CD4-positive, alpha-beta memory T cell (primary cell): Measurements from ENCODE around the gene CLIC5. TPM values are rescaled to one million over a fixed set of nuclear protein-coding genes. Genes with fewer than 3 reads are reported as not detected.

Source experiments
- CTCF ChIA-PET: fragments of 350-600 bp; sonication (Branson Sonifier 250); formaldehyde crosslinking; loops from one replicate; lab custom pipeline; 2021; ENCODE audit warnings: inconsistent platforms; ENCODE audit not compliant: partially characterized antibody; lab: Charles Lee
- POLR2A ChIA-PET: fragments of 350-600 bp; sonication (Branson Sonifier 250); formaldehyde crosslinking; loops from one replicate; lab custom pipeline; 2021; ENCODE audit not compliant: partially characterized antibody; lab: Charles Lee
- DNase-seq, 5 donors: peaks; one replicate each; pipeline versions ENCODE4 v3.0.0 to v3.0.0-alpha.2; 2020 to 2022; ENCODE audit warnings: mixed read lengths in 1 of 5
- H3K27ac ChIP-seq: one replicate; pipeline ENCODE4 v1.7.0; 2013; ENCODE audit warnings: low read depth, low read length
- H3K27me3 ChIP-seq: 2 replicates; pipeline ENCODE4 v1.7.0; 2013; ENCODE audit warnings: mild to moderate bottlenecking, low read length, moderate library complexity; ENCODE audit not compliant: insufficient read depth
- H3K36me3 ChIP-seq: 2 replicates; pipeline ENCODE4 v1.7.0; 2013; ENCODE audit warnings: mild to moderate bottlenecking, low read length, moderate library complexity; ENCODE audit not compliant: insufficient read depth
- H3K4me1 ChIP-seq: 2 replicates; pipeline ENCODE4 v1.7.0; 2013; ENCODE audit warnings: mild to moderate bottlenecking, low read length, moderate library complexity; ENCODE audit not compliant: insufficient read depth
- H3K4me3 ChIP-seq, 2 donors: one replicate each; pipeline ENCODE4 v1.7.0; 2013; ENCODE audit warnings: low read length in 2 of 2, mild to moderate bottlenecking in 1 of 2
- H3K9me3 ChIP-seq, 2 donors: one replicate each; pipeline ENCODE4 v1.7.0; 2013; ENCODE audit warnings: low read length in 2 of 2, control low read depth in 1 of 2; ENCODE audit not compliant: control insufficient read depth in 1 of 2
- H3K27ac Mint-ChIP-seq, 7 donors: one replicate each; pipeline ENCODE4 v1.8.0; 2020 to 2021; ENCODE audit warnings: mixed read lengths in 7 of 7, mild to moderate bottlenecking in 6 of 7, inconsistent platforms in 3 of 7, moderate library complexity in 3 of 7
- H3K27me3 Mint-ChIP-seq, 2 donors: one replicate each; pipeline ENCODE4 v1.8.0; 2020 to 2021; ENCODE audit warnings: mixed read lengths in 2 of 2
- H3K36me3 Mint-ChIP-seq, 2 donors: one replicate each; pipeline ENCODE4 v1.8.0; 2020 to 2021; ENCODE audit warnings: mixed read lengths in 2 of 2, inconsistent platforms in 1 of 2, mild to moderate bottlenecking in 1 of 2
- H3K4me1 Mint-ChIP-seq, 4 donors: one replicate each; pipeline ENCODE4 v1.8.0; 2020 to 2021; ENCODE audit warnings: mixed read lengths in 4 of 4, mild to moderate bottlenecking in 1 of 4
- H3K4me3 Mint-ChIP-seq, 8 donors: one replicate each; pipeline ENCODE4 v1.8.0; 2020 to 2021; ENCODE audit warnings: mixed read lengths in 8 of 8, mild to moderate bottlenecking in 7 of 8, moderate library complexity in 6 of 8, inconsistent platforms in 3 of 8
- H3K9me3 Mint-ChIP-seq, 8 donors: one replicate each; pipeline ENCODE4 v1.8.0; 2020 to 2021; ENCODE audit warnings: mixed read lengths in 8 of 8, mild to moderate bottlenecking in 5 of 8, inconsistent platforms in 3 of 8, moderate library complexity in 1 of 8
- intact Hi-C: fragments of 100-400 bp; cut with micrococcal nuclease; formaldehyde crosslinking; loops from one replicate; pipeline ENCODE4 v1.15.1; 2023
- polyA plus RNA-seq, 2 donors: library from polyadenylated mRNA; unstranded; fragments of 300-500 nt; fragmentation: Illumina TruSeq; gene quantifications; one replicate each; pipeline ENCODE4 v1.2.3, GENCODE V29; 2021
- total RNA-seq, 2 experiments: library from RNA; stranded (reverse); gene quantifications; one replicate each; pipeline ENCODE4 v1.2.3, GENCODE V29; 2021

CLIC5 gene
- total and polyA plus RNA-seq, 4 experiments from 2014 or later, result 3.4 to 18.4 (median 12.4) TPM

DNA sequence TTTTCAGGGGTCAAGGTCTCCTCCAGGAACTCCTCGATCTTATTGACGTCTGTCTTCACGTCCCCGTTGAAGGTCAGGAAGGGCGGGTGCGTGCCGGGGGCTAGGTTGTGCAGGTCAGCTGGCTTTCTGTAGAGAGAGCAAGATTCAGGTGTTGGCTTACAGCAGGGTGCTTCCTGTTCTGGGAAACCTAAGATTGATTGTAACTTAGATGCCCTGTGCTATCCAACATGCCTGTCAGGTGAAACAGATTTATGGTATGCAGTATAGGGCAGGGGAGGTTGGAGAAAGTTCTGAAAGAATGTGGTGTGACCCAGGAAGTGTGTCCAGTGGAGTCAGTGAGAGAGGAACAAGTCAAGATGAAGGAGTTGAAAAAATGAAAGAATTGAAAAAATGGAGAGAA is 66.4 kb downstream of the CLIC5 start:
- Histone ChIP-seq H3K4me1 (no peaks in the 10 kb centered on the region), H3K36me3 (peaks cover 6% of the 10 kb centered on the region), H3K27ac (no peak overlapping the region), H3K9me3 (no peaks in the 10 kb centered on the region), H3K4me3 (no peak overlapping the region), H3K27me3 (no peaks in the 10 kb centered on the region)
- DNase-seq, result no peak
- Mint-ChIP-seq H3K4me3 (no peak overlapping the region), H3K27me3 (no peaks in the 10 kb centered on the region), H3K9me3 (no peaks in the 10 kb centered on the region), H3K27ac (peak overlapping the region in 1 of 7 donors; percentile 19), H3K4me1 (peaks cover 0 to 2% (median 0%) of the 10 kb centered on the region in 4 donors), H3K36me3 (peaks cover 64 to 66% of the 10 kb centered on the region in 2 donors)
- CTCF ChIA-PET, result interaction anchor here (1.7 kb wide), 1 partner anchor 19 kb away, joined by 4 read pairs; no protein-coding TSS in a partner anchor
- intact Hi-C loops, result loop anchor here (5.0 kb wide), 1 partner anchor 63 kb away; no protein-coding TSS in a partner anchor
- POLR2A ChIA-PET, result no interaction called here

DNA sequence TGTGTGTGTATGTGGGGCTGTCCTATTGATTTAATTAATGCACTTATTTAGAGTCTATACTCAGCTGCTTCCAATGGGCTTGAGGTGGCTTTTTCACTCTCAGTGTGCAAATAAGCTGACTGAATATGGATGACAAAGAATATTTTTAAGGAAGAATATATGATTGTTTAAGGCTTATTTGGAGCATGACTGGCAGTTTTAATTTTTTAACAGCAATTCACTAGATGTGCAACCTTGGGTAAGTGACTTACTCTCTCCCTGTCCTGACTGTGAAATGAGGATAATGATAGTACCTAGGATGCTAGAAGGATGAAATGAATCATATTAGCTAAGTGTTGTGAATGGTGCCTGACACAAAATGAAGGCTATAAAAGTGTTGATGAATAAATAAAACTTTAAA is 67.9 kb downstream of the CLIC5 start:
- H3K36me3 ChIP-seq, result peaks cover 6% of the 10 kb centered on the region
- Mint-ChIP-seq H3K27ac (no peak overlapping the region), H3K9me3 (no peaks in the 10 kb centered on the region), H3K27me3 (no peaks in the 10 kb centered on the region), H3K36me3 (peaks cover 57 to 61% of the 10 kb centered on the region in 2 donors), H3K4me1 (peaks cover 0 to 1% (median under 1%) of the 10 kb centered on the region in 4 donors), H3K4me3 (no peak overlapping the region)
- H3K9me3 ChIP-seq, result no peaks in the 10 kb centered on the region
- intact Hi-C loops, result loop anchor here (5.0 kb wide), 1 partner anchor 64 kb away; no protein-coding TSS in a partner anchor
- no peak overlapping the region for H3K27ac ChIP-seq
- ChIA-PET POLR2A (no interaction called here), CTCF (no interaction called here)
- DNase-seq, result no peak
- no peaks in the 10 kb centered on the region for H3K27me3 ChIP-seq
- no peaks in the 10 kb centered on the region for H3K4me1 ChIP-seq
- H3K4me3 ChIP-seq, result no peak overlapping the region

DNA sequence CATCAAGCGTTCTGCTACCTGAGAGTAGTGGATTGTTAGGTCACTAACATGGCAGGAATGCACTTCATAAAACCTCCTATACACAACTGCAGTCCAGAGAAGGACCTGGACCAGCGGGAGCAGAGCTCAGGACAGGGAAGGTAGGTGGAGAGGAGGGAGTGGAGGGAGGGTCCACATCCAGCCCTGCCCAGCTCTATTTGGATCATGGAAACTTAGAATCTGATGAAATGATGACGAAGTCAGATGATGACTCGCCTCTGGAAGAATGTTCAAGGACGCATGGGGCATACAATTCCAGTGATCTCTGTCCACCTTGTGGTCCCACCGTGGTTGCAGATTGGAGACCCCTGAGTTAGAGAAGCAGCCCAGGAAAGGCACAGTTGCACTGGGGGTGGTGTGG is 68.8 kb downstream of the CLIC5 start:
- H3K27ac Mint-ChIP-seq, result no peak overlapping the region
- peaks cover 0 to 1% (median under 1%) of the 10 kb centered on the region in 4 donors for H3K4me1 Mint-ChIP-seq
- H3K4me3 ChIP-seq, result no peak overlapping the region
- H3K27me3 ChIP-seq, result no peaks in the 10 kb centered on the region
- CTCF ChIA-PET, result interaction anchor here (2.1 kb wide), 1 partner anchor 16 kb away, joined by 7 read pairs; no protein-coding TSS in a partner anchor
- no peaks in the 10 kb centered on the region for H3K9me3 Mint-ChIP-seq
- H3K4me3 Mint-ChIP-seq, result no peak overlapping the region
- H3K36me3 Mint-ChIP-seq, result peaks cover 48 to 52% of the 10 kb centered on the region in 2 donors
- no peaks in the 10 kb centered on the region for H3K27me3 Mint-ChIP-seq
- no peaks in the 10 kb centered on the region for H3K9me3 ChIP-seq
- no peaks in the 10 kb centered on the region for H3K4me1 ChIP-seq
- intact Hi-C loops, result loop anchor here (5.0 kb wide), 1 partner anchor 65 kb away; no protein-coding TSS in a partner anchor
- no peak overlapping the region for H3K27ac ChIP-seq
- DNase-seq, result no peak
- POLR2A ChIA-PET, result no interaction called here
- H3K36me3 ChIP-seq, result peaks cover 6% of the 10 kb centered on the region

DNA sequence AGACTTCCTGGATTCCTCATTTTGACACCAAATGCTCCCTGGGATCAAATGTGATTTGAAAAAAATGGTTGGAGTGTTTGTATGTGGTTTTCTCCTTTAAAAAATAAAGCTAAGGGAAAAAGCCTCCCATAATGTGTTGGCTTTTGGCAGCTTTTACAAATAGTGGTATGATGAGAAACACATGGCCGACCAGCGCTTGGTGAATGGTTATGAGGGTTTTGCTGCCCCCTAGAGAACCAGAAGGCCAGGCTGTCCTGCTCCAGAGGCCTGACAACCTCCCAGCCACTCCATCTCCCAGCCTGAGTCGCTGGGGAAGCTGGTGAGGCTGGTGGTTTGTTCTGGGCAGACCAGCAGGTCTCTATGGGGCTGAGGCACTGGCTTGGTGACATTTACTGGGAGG is 69.3 kb downstream of the CLIC5 start:
- intact Hi-C loops, result loop anchor here (5.0 kb wide), 1 partner anchor 66 kb away; no protein-coding TSS in a partner anchor
- peaks cover 43 to 55% of the 10 kb centered on the region in 2 donors for H3K36me3 Mint-ChIP-seq
- no peak overlapping the region for H3K4me3 ChIP-seq
- H3K27ac ChIP-seq, result no peak overlapping the region
- ChIA-PET CTCF (interaction anchor here (2.1 kb wide), 1 partner anchor 16 kb away, joined by 7 read pairs; no protein-coding TSS in a partner anchor), POLR2A (no interaction called here)
- H3K27me3 ChIP-seq, result no peaks in the 10 kb centered on the region
- no peaks in the 10 kb centered on the region for H3K9me3 Mint-ChIP-seq
- no peaks in the 10 kb centered on the region for H3K9me3 ChIP-seq
- H3K4me3 Mint-ChIP-seq, result no peak overlapping the region
- peaks cover 0 to 1% (median under 1%) of the 10 kb centered on the region in 4 donors for H3K4me1 Mint-ChIP-seq
- H3K27me3 Mint-ChIP-seq, result no peaks in the 10 kb centered on the region
- peaks cover 6% of the 10 kb centered on the region for H3K36me3 ChIP-seq
- H3K4me1 ChIP-seq, result no peaks in the 10 kb centered on the region
- H3K27ac Mint-ChIP-seq, result no peak overlapping the region
- DNase-seq, result no peak

DNA sequence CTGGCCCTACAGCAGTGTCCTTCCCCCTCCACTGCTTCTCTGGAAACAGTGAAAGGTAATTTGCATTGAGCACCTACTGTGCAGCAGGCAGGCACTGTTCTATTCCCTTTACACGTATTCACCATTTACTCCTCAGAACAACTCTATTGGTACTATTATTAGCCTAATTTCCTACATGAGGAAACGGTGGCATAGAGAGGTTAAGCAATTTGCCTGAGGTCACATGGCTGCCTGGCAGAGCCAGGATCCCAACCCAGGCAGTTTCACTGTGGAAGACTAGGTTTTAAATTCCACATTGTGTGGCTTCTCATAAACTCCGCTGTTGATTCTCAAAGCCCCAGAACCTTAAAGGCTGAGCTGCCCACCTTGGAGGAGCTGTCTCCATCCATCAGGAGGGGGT is 72.7 kb downstream of the CLIC5 start:
- ChIA-PET CTCF (no interaction called here), POLR2A (no interaction called here)
- DNase-seq, result no peak
- intact Hi-C loops, result no loop called here
- peaks cover 2% of the 10 kb centered on the region for H3K36me3 ChIP-seq
- H3K36me3 Mint-ChIP-seq, result peaks cover 37 to 59% of the 10 kb centered on the region in 2 donors
- no peaks in the 10 kb centered on the region for H3K9me3 Mint-ChIP-seq
- no peaks in the 10 kb centered on the region for H3K27me3 ChIP-seq
- H3K4me1 ChIP-seq, result no peaks in the 10 kb centered on the region
- H3K27ac Mint-ChIP-seq, result peak overlapping the region in 1 of 7 donors; percentile 20
- no peak overlapping the region for H3K4me3 ChIP-seq
- no peak overlapping the region for H3K4me3 Mint-ChIP-seq
- peaks cover 0 to 1% (median 0%) of the 10 kb centered on the region in 4 donors for H3K4me1 Mint-ChIP-seq
- H3K27ac ChIP-seq, result no peak overlapping the region
- no peaks in the 10 kb centered on the region for H3K9me3 ChIP-seq
- no peaks in the 10 kb centered on the region for H3K27me3 Mint-ChIP-seq

DNA sequence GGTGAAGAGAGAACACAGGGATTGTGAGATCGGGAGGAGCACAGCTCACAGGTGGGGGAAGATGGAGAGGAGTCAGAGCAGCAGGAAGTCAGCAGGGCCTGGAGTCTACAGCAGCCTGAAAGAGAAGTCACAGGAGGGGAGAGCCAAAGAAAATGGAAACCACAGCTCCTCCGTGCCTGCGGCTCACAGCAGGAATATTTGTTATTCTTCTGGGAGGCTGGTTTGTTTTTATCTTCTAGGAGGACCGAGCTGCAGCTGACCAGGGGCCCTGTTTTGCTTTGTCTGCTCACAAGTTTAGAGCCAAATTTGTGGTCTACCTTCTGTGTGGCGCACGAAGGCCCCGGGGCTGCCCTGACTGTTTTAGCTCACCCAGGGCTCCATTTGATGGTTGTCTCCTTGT is 81.8 kb downstream of the CLIC5 start:
- Histone ChIP-seq H3K9me3 (no peaks in the 10 kb centered on the region), H3K4me1 (no peaks in the 10 kb centered on the region), H3K27me3 (no peaks in the 10 kb centered on the region), H3K27ac (no peak overlapping the region), H3K4me3 (no peak overlapping the region), H3K36me3 (no peaks in the 10 kb centered on the region)
- intact Hi-C loops, result no loop called here
- Mint-ChIP-seq H3K36me3 (peaks cover 19% of the 10 kb centered on the region in 2 donors), H3K4me1 (peaks cover 5 to 8% (median 5%) of the 10 kb centered on the region in 4 donors), H3K4me3 (no peak overlapping the region), H3K27me3 (no peaks in the 10 kb centered on the region), H3K27ac (peak overlapping the region in 3 of 7 donors; percentile 22 to 68 (median 37)), H3K9me3 (no peaks in the 10 kb centered on the region)
- ChIA-PET POLR2A (no interaction called here), CTCF (interaction anchor here (0.7 to 1.6 kb wide), 5 partner anchors 8 to 477 kb away, joined by 3 to 4 read pairs (median 3); no protein-coding TSS in a partner anchor)
- DNase-seq, result no peak

DNA sequence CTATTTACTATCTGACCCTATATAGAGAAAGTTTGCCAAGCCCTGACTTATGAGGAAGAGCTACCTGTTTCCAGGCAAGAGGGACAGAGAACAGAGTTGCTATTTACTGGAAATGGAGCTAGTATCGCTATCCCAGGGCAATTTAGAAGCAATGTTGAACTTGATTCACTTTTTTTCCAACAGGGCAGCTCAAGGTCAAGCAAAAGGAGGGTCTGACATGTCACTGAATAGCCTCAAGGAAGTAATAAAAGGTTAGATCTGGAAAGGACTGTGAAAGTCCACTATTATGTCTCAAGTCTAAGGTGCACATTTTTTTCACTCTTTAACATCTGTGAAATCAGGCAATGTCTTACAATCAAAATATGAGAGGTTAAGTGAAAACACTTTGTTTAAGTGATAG is 84.4 kb downstream of the CLIC5 start:
- Histone ChIP-seq H3K9me3 (no peaks in the 10 kb centered on the region), H3K4me3 (no peak overlapping the region), H3K4me1 (no peaks in the 10 kb centered on the region), H3K36me3 (no peaks in the 10 kb centered on the region), H3K27me3 (no peaks in the 10 kb centered on the region), H3K27ac (no peak overlapping the region)
- intact Hi-C loops, result loop anchor here (2.0 kb wide), 1 partner anchor 84 kb away; the partner anchor contains the start of gene CLIC5
- no peaks in the 10 kb centered on the region for H3K9me3 Mint-ChIP-seq
- peaks cover 6 to 7% of the 10 kb centered on the region in 2 donors for H3K36me3 Mint-ChIP-seq
- H3K4me3 Mint-ChIP-seq, result no peak overlapping the region
- CTCF ChIA-PET, result interaction anchor here (0.8 to 2.5 kb wide), 31 partner anchors 9 to 1456 kb away, joined by 3 to 27 read pairs (median 5); partner anchors contain the start of genes CLIC5 and ENPP4
- POLR2A ChIA-PET, result interaction anchor here (0.7 to 1.4 kb wide), 3 partner anchors 80 to 479 kb away, joined by 3 to 5 read pairs (median 4); partner anchors contain the start of gene CLIC5
- no peaks in the 10 kb centered on the region for H3K27me3 Mint-ChIP-seq
- no peak for DNase-seq
- peak overlapping the region in 3 of 7 donors; percentile 26 to 63 (median 50) for H3K27ac Mint-ChIP-seq
- peaks cover 5 to 8% (median 5%) of the 10 kb centered on the region in 4 donors for H3K4me1 Mint-ChIP-seq
